ENCODE data around the gene XRCC4.

The XRCC4 gene

GRCh38 chr5:83071286-83072051, 5.9 kb upstream of the XRCC4 start:
- DNase-seq, result no peak

- DNase-seq, result no peak
These were observed 4.4 kb upstream of the XRCC4 start for GRCh38 chr5:83072966-83073365.

- peak; percentile 30 for DNase-seq
These were observed 415 bp downstream of the XRCC4 start for GRCh38 chr5:83077662-83078261.

- no peak for DNase-seq
These were observed 5.4 kb downstream of the XRCC4 start for GRCh38 chr5:83082750-83083149.

GRCh38 chr5:83084336-83084735, 7.0 kb downstream of the XRCC4 start:
- DNase-seq, result no peak

- DNase-seq, result no peak
These were observed 7.8 kb downstream of the XRCC4 start for GRCh38 chr5:83085106-83085505.

GRCh38 chr5:83090169-83090568, 12.8 kb downstream of the XRCC4 start:
- DNase-seq, result no peak

- no peak for DNase-seq
These were observed 15.3 kb downstream of the XRCC4 start for GRCh38 chr5:83092619-83093018.

GRCh38 chr5:83093692-83094091, 16.3 kb downstream of the XRCC4 start:
- no peak for DNase-seq

- DNase-seq, result no peak
These were observed 18.0 kb downstream of the XRCC4 start for GRCh38 chr5:83095163-83095956.

GRCh38 chr5:83095957-83096539, 18.7 kb downstream of the XRCC4 start:
- DNase-seq, result no peak

- no peak for DNase-seq
These were observed 19.5 kb downstream of the XRCC4 start for GRCh38 chr5:83096660-83097339.

- DNase-seq, result no peak
These were observed 20.4 kb downstream of the XRCC4 start for GRCh38 chr5:83097689-83098231.

GRCh38 chr5:83099001-83099400, 21.7 kb downstream of the XRCC4 start:
- peak; percentile 75 for DNase-seq

- DNase-seq, result peak; percentile 27
These were observed 22.1 kb downstream of the XRCC4 start for GRCh38 chr5:83099445-83099844.

GRCh38 chr5:83101514-83101913, 24.2 kb downstream of the XRCC4 start:
- no peak for DNase-seq

- no peak for DNase-seq
These were observed 25.1 kb downstream of the XRCC4 start for GRCh38 chr5:83102364-83102980.

- DNase-seq, result no peak
These were observed 26.7 kb downstream of the XRCC4 start for GRCh38 chr5:83104021-83104420.

- no peak for DNase-seq
These were observed 30.5 kb downstream of the XRCC4 start for GRCh38 chr5:83107692-83108420.

GRCh38 chr5:83109380-83109779, 32.0 kb downstream of the XRCC4 start:
- no peak for DNase-seq

- DNase-seq, result no peak
These were observed 38.5 kb downstream of the XRCC4 start for GRCh38 chr5:83115816-83116215.

Data from NCI-H82 (cell line).